ENCODE data around the gene KIF24.

The KIF24 gene

GRCh38 chr9:34328987-34329832 is at the start of gene KIF24, which contains the start of gene NUDT2:
Gene KIF24 (minus strand): TSS chr9:34329268. CDS start chr9:34311346, 17,922 bp downstream.
Gene NUDT2 (plus strand): TSS chr9:34329569. CDS start chr9:34339040, 9,471 bp downstream.
- H3K9ac ChIP-seq (ENCODE audit: low read length) = peak within 1 kb of the TSS; percentile 85
- peak within 1 kb of the TSS; percentile 44 for H3K27ac ChIP-seq (ENCODE audit: low read length)
- peaks cover 13% of the 10 kb centered on the region for H3K4me1 ChIP-seq (ENCODE audit: control insufficient read depth, low read depth, low read length)
- no peaks in the 10 kb centered on the region for H3K9me3 ChIP-seq (ENCODE audit: control insufficient read depth, low read depth, low read length)
- no peaks in the 10 kb centered on the region for H3K27me3 ChIP-seq (ENCODE audit: control insufficient read depth, insufficient read depth, low read length)
- no peaks in the 10 kb centered on the region for H3K36me3 ChIP-seq (ENCODE audit: control insufficient read depth, low read depth, low read length)
- peak within 1 kb of the TSS; percentile 67 for H3K4me3 ChIP-seq (ENCODE audit: low read length)

- H3K9ac ChIP-seq (ENCODE audit: low read length) = no peak overlapping the region
- H3K4me1 ChIP-seq (ENCODE audit: control insufficient read depth, low read depth, low read length) = peaks cover 19% of the 10 kb centered on the region
- peaks cover 54% of the 10 kb centered on the region for H3K27me3 ChIP-seq (ENCODE audit: control insufficient read depth, insufficient read depth, low read length)
- no peak overlapping the region for H3K4me3 ChIP-seq (ENCODE audit: low read length)
- H3K27ac ChIP-seq (ENCODE audit: low read length) = no peak overlapping the region
- H3K9me3 ChIP-seq (ENCODE audit: control insufficient read depth, low read depth, low read length) = no peaks in the 10 kb centered on the region
- H3K36me3 ChIP-seq (ENCODE audit: control insufficient read depth, low read depth, low read length) = no peaks in the 10 kb centered on the region
Measured at GRCh38 chr9:34378376-34379060, 49.5 kb upstream of the KIF24 start.

GRCh38 chr9:34377404-34377746 is 48.3 kb upstream of the KIF24 start:
- H3K4me1 ChIP-seq (ENCODE audit: control insufficient read depth, low read depth, low read length) = peaks cover 19% of the 10 kb centered on the region
- H3K9ac ChIP-seq (ENCODE audit: low read length) = no peak overlapping the region
- no peaks in the 10 kb centered on the region for H3K9me3 ChIP-seq (ENCODE audit: control insufficient read depth, low read depth, low read length)
- no peaks in the 10 kb centered on the region for H3K36me3 ChIP-seq (ENCODE audit: control insufficient read depth, low read depth, low read length)
- peak overlapping the region; percentile 69 for H3K4me3 ChIP-seq (ENCODE audit: low read length)
- H3K27me3 ChIP-seq (ENCODE audit: control insufficient read depth, insufficient read depth, low read length) = peaks cover 53% of the 10 kb centered on the region
- no peak overlapping the region for H3K27ac ChIP-seq (ENCODE audit: low read length)

- Histone ChIP-seq H3K9me3 (ENCODE audit: control insufficient read depth, low read depth, low read length) (no peaks in the 10 kb centered on the region), H3K9ac (ENCODE audit: low read length) (peak within 1 kb of the TSS; percentile 10), H3K36me3 (ENCODE audit: control insufficient read depth, low read depth, low read length) (no peaks in the 10 kb centered on the region), H3K27me3 (ENCODE audit: control insufficient read depth, insufficient read depth, low read length) (peaks cover 47% of the 10 kb centered on the region), H3K27ac (ENCODE audit: low read length) (no peak within 1 kb of the TSS), H3K4me3 (ENCODE audit: low read length) (peak within 1 kb of the TSS; percentile 69), H3K4me1 (ENCODE audit: control insufficient read depth, low read depth, low read length) (peaks cover 19% of the 10 kb centered on the region)
Measured at GRCh38 chr9:34376596-34377403, 47.7 kb upstream of the KIF24 start, which contains the start of gene MYORG. Gene MYORG (minus strand): TSS chr9:34376898. CDS start chr9:34372943, 3,955 bp downstream.

- Histone ChIP-seq H3K4me3 (ENCODE audit: low read length) (peak overlapping the region; percentile 69), H3K4me1 (ENCODE audit: control insufficient read depth, low read depth, low read length) (peaks cover 19% of the 10 kb centered on the region), H3K9me3 (ENCODE audit: control insufficient read depth, low read depth, low read length) (no peaks in the 10 kb centered on the region), H3K27me3 (ENCODE audit: control insufficient read depth, insufficient read depth, low read length) (peaks cover 40% of the 10 kb centered on the region), H3K36me3 (ENCODE audit: control insufficient read depth, low read depth, low read length) (no peaks in the 10 kb centered on the region), H3K9ac (ENCODE audit: low read length) (peak overlapping the region; percentile 10), H3K27ac (ENCODE audit: low read length) (no peak overlapping the region)
Measured at GRCh38 chr9:34375901-34376595, 47.0 kb upstream of the KIF24 start.

GRCh38 chr9:34374905-34375552 is 46.0 kb upstream of the KIF24 start:
- Histone ChIP-seq H3K27ac (ENCODE audit: low read length) (no peak overlapping the region), H3K27me3 (ENCODE audit: control insufficient read depth, insufficient read depth, low read length) (peaks cover 31% of the 10 kb centered on the region), H3K4me1 (ENCODE audit: control insufficient read depth, low read depth, low read length) (peaks cover 14% of the 10 kb centered on the region), H3K36me3 (ENCODE audit: control insufficient read depth, low read depth, low read length) (peaks cover 3% of the 10 kb centered on the region), H3K9ac (ENCODE audit: low read length) (no peak overlapping the region), H3K9me3 (ENCODE audit: control insufficient read depth, low read depth, low read length) (no peaks in the 10 kb centered on the region), H3K4me3 (ENCODE audit: low read length) (no peak overlapping the region)

- no peak overlapping the region for H3K9ac ChIP-seq (ENCODE audit: low read length)
- peaks cover 24% of the 10 kb centered on the region for H3K27me3 ChIP-seq (ENCODE audit: control insufficient read depth, insufficient read depth, low read length)
- H3K9me3 ChIP-seq (ENCODE audit: control insufficient read depth, low read depth, low read length) = no peaks in the 10 kb centered on the region
- no peak overlapping the region for H3K4me3 ChIP-seq (ENCODE audit: low read length)
- no peak overlapping the region for H3K27ac ChIP-seq (ENCODE audit: low read length)
- H3K36me3 ChIP-seq (ENCODE audit: control insufficient read depth, low read depth, low read length) = peaks cover 3% of the 10 kb centered on the region
- peaks cover 14% of the 10 kb centered on the region for H3K4me1 ChIP-seq (ENCODE audit: control insufficient read depth, low read depth, low read length)
Measured at GRCh38 chr9:34374339-34374738, 45.3 kb upstream of the KIF24 start.

- H3K4me3 ChIP-seq (ENCODE audit: low read length) = no peak overlapping the region
- H3K4me1 ChIP-seq (ENCODE audit: control insufficient read depth, low read depth, low read length) = peaks cover 14% of the 10 kb centered on the region
- H3K9me3 ChIP-seq (ENCODE audit: control insufficient read depth, low read depth, low read length) = no peaks in the 10 kb centered on the region
- H3K36me3 ChIP-seq (ENCODE audit: control insufficient read depth, low read depth, low read length) = peaks cover 3% of the 10 kb centered on the region
- no peak overlapping the region for H3K27ac ChIP-seq (ENCODE audit: low read length)
- no peak overlapping the region for H3K9ac ChIP-seq (ENCODE audit: low read length)
- H3K27me3 ChIP-seq (ENCODE audit: control insufficient read depth, insufficient read depth, low read length) = peaks cover 19% of the 10 kb centered on the region
Measured at GRCh38 chr9:34373749-34374148, 44.7 kb upstream of the KIF24 start.

- H3K36me3 ChIP-seq (ENCODE audit: control insufficient read depth, low read depth, low read length) = peaks cover 3% of the 10 kb centered on the region
- no peak overlapping the region for H3K9ac ChIP-seq (ENCODE audit: low read length)
- H3K4me1 ChIP-seq (ENCODE audit: control insufficient read depth, low read depth, low read length) = peaks cover 14% of the 10 kb centered on the region
- H3K4me3 ChIP-seq (ENCODE audit: low read length) = no peak overlapping the region
- no peaks in the 10 kb centered on the region for H3K9me3 ChIP-seq (ENCODE audit: control insufficient read depth, low read depth, low read length)
- peaks cover 10% of the 10 kb centered on the region for H3K27me3 ChIP-seq (ENCODE audit: control insufficient read depth, insufficient read depth, low read length)
- H3K27ac ChIP-seq (ENCODE audit: low read length) = no peak overlapping the region
Measured at GRCh38 chr9:34372467-34373011, 43.5 kb upstream of the KIF24 start.

GRCh38 chr9:34371886-34372466 is 42.9 kb upstream of the KIF24 start:
- H3K36me3 ChIP-seq (ENCODE audit: control insufficient read depth, low read depth, low read length) = peaks cover 3% of the 10 kb centered on the region
- peaks cover 10% of the 10 kb centered on the region for H3K4me1 ChIP-seq (ENCODE audit: control insufficient read depth, low read depth, low read length)
- no peaks in the 10 kb centered on the region for H3K9me3 ChIP-seq (ENCODE audit: control insufficient read depth, low read depth, low read length)
- H3K27me3 ChIP-seq (ENCODE audit: control insufficient read depth, insufficient read depth, low read length) = peaks cover 10% of the 10 kb centered on the region
- no peak overlapping the region for H3K4me3 ChIP-seq (ENCODE audit: low read length)
- H3K27ac ChIP-seq (ENCODE audit: low read length) = no peak overlapping the region
- H3K9ac ChIP-seq (ENCODE audit: low read length) = no peak overlapping the region
